ENCODE data around the gene AP5S1.
"Not testable (repeated sequence)": the region's sequence is repeated elsewhere in the genome, so short reads cannot be mapped to it uniquely, and the experiment has no call there.

AP5S1 gene

GRCh38 chr20:3812975-3813847, 7.1 kb upstream of the AP5S1 start:
- DNase-seq (ENCODE audit: low read depth): no peak

- DNase-seq (ENCODE audit: low read depth): no peak
Observed at GRCh38 chr20:3813848-3814581, 6.3 kb upstream of the AP5S1 start.

GRCh38 chr20:3814928-3815495, 5.3 kb upstream of the AP5S1 start:
- DNase-seq (ENCODE audit: low read depth): no peak

- DNase-seq (ENCODE audit: low read depth): no peak
Observed at GRCh38 chr20:3815703-3816315, 4.5 kb upstream of the AP5S1 start.

GRCh38 chr20:3818155-3819151, 1.9 kb upstream of the AP5S1 start:
- no peak for DNase-seq (ENCODE audit: low read depth)

- DNase-seq (ENCODE audit: low read depth): no peak
Observed at GRCh38 chr20:3819411-3820047, 818 bp upstream of the AP5S1 start.

- DNase-seq (ENCODE audit: low read depth): no peak
Observed at GRCh38 chr20:3820901-3821727, 767 bp downstream of the AP5S1 start.

- DNase-seq (ENCODE audit: low read depth): no peak
Observed at GRCh38 chr20:3821996-3822395, 1.6 kb downstream of the AP5S1 start.

- no peak for DNase-seq (ENCODE audit: low read depth)
Observed at GRCh38 chr20:3823881-3824280, 3.5 kb downstream of the AP5S1 start.

GRCh38 chr20:3825526-3825925, 5.2 kb downstream of the AP5S1 start:
- DNase-seq (ENCODE audit: low read depth): no peak

- no peak for DNase-seq (ENCODE audit: low read depth)
Observed at GRCh38 chr20:3826420-3826819, 6.1 kb downstream of the AP5S1 start.

- DNase-seq (ENCODE audit: low read depth): no peak
Observed at GRCh38 chr20:3828798-3829197, 8.5 kb downstream of the AP5S1 start.

- not testable (repeated sequence) for DNase-seq (ENCODE audit: low read depth)
Observed at GRCh38 chr20:3829891-3830290, 9.5 kb downstream of the AP5S1 start.

GRCh38 chr20:3836132-3836531, 15.8 kb downstream of the AP5S1 start:
- DNase-seq (ENCODE audit: low read depth): no peak

GRCh38 chr20:3839328-3839727, 19.0 kb downstream of the AP5S1 start:
- no peak for DNase-seq (ENCODE audit: low read depth)

- not testable (repeated sequence) for DNase-seq (ENCODE audit: low read depth)
Observed at GRCh38 chr20:3840201-3840600, 19.9 kb downstream of the AP5S1 start.

GRCh38 chr20:3842348-3842930, 22.1 kb downstream of the AP5S1 start:
- DNase-seq (ENCODE audit: low read depth): no peak

- DNase-seq (ENCODE audit: low read depth): no peak
Observed at GRCh38 chr20:3843490-3843889, 23.1 kb downstream of the AP5S1 start.

- not testable (repeated sequence) for DNase-seq (ENCODE audit: low read depth)
Observed at GRCh38 chr20:3843990-3844619, 23.8 kb downstream of the AP5S1 start.

All from activated T-cell treated with anti-CD3 and anti-CD28 coated beads for 48 hours (primary cell).